ENCODE data around the gene SDC4.

Gene SDC4

GRCh38 chr20:45313943-45314342, 34.3 kb downstream of the SDC4 start:
- H3K27me3 ChIP-seq (replicated peaks; ENCODE audit: insufficient read depth, low read length), result no peaks in the 10 kb centered on the region; the same call in 1 of the 2 replicates
- H3K9me3 ChIP-seq (replicated peaks; ENCODE audit: insufficient read depth, low read length), result no peaks in the 10 kb centered on the region
- H4K20me1 ChIP-seq (ENCODE audit: insufficient read depth, low read length), result no peaks in the 10 kb centered on the region
- peaks cover 4% of the 10 kb centered on the region; the same call in 1 of the 2 replicates for H3K4me1 ChIP-seq (ENCODE audit: low read length)
- no peak for TF ChIP-seq EZH2 (optimal IDR thresholded peaks at IDR 0.05; ENCODE audit: low read depth, low read length)
- no peak for TF ChIP-seq CTCF (IDR thresholded peaks at IDR 0.05; ENCODE audit: low read length)
- no peak for TF ChIP-seq EZH2phosphoT487 (IDR thresholded peaks at IDR 0.05; ENCODE audit: low read length)
- no peaks in the 10 kb centered on the region for H3K36me3 ChIP-seq (replicated peaks; ENCODE audit: insufficient read depth, low read length)
- no peak overlapping the region for H3K27ac ChIP-seq (ENCODE audit: low read length)
- H3K9ac ChIP-seq (ENCODE audit: low read length), result no peak overlapping the region
- H3K4me2 ChIP-seq (ENCODE audit: low read depth, low read length), result no peak overlapping the region
- no peaks in the 10 kb centered on the region for H3K79me2 ChIP-seq (ENCODE audit: low read length)
- H2AFZ ChIP-seq (ENCODE audit: low read length), result no peak overlapping the region
- H3K4me3 ChIP-seq (ENCODE audit: low read length), result no peak overlapping the region
- no peaks in the 10 kb centered on the region for H3K9me2 ChIP-seq (replicated peaks; ENCODE audit: insufficient read depth, low read length)
- no peaks in the 10 kb centered on the region for H3F3A ChIP-seq (ENCODE audit: insufficient read depth, low read length)
- no peak for DNase-seq

- Histone ChIP-seq H4K20me1 (ENCODE audit: insufficient read depth, low read length) (no peaks in the 10 kb centered on the region), H3K4me2 (ENCODE audit: low read depth, low read length) (no peak overlapping the region), H3K27ac (ENCODE audit: low read length) (no peak overlapping the region), H3K9me2 (replicated peaks; ENCODE audit: insufficient read depth, low read length) (no peaks in the 10 kb centered on the region), H3K27me3 (replicated peaks; ENCODE audit: insufficient read depth, low read length) (no peaks in the 10 kb centered on the region; the same call in 1 of the 2 replicates), H3K4me1 (ENCODE audit: low read length) (0 out of 2 replicates have a peak, but pooled peaks cover under 1% of the 10 kb centered on the region), H3K79me2 (ENCODE audit: low read length) (no peaks in the 10 kb centered on the region), H3K9me3 (replicated peaks; ENCODE audit: insufficient read depth, low read length) (no peaks in the 10 kb centered on the region), H3K36me3 (replicated peaks; ENCODE audit: insufficient read depth, low read length) (no peaks in the 10 kb centered on the region), H3K9ac (ENCODE audit: low read length) (no peak overlapping the region), H3F3A (ENCODE audit: insufficient read depth, low read length) (no peaks in the 10 kb centered on the region), H2AFZ (ENCODE audit: low read length) (no peak overlapping the region), H3K4me3 (ENCODE audit: low read length) (no peak overlapping the region)
- DNase-seq, result no peak
- TF ChIP-seq EZH2 (optimal IDR thresholded peaks at IDR 0.05; ENCODE audit: low read depth, low read length) (no peak), CTCF (IDR thresholded peaks at IDR 0.05; ENCODE audit: low read length) (no peak), EZH2phosphoT487 (IDR thresholded peaks at IDR 0.05; ENCODE audit: low read length) (no peak)
Measured at GRCh38 chr20:45313065-45313695, 35.0 kb downstream of the SDC4 start.

DNA sequence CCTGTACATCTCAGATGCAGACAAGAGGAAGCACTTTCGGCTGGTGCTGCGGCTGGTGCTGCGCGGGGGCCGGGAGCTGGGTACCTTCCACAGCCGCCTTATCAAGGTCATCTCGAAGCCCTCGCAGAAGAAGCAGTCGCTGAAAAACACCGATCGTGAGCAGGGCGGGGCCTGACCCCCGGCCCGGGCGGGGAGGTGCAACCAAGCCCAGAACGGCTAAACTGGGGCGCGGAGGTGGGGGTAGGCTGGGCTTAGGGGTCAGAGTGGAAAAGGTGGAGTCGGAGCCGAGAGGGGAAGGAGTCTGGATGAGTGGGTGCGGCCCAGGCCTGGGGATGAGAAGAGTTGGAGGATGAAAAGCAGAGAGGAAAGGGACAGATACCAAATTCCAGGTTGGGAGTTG, 36.0 kb downstream of the SDC4 start:
- Histone ChIP-seq H2AFZ (ENCODE audit: low read length) (no peak overlapping the region), H4K20me1 (ENCODE audit: insufficient read depth, low read length) (no peaks in the 10 kb centered on the region), H3K4me1 (ENCODE audit: low read length) (no peaks in the 10 kb centered on the region), H3K9ac (ENCODE audit: low read length) (no peak overlapping the region), H3K4me2 (ENCODE audit: low read depth, low read length) (no peak overlapping the region), H3K36me3 (replicated peaks; ENCODE audit: insufficient read depth, low read length) (no peaks in the 10 kb centered on the region), H3K79me2 (ENCODE audit: low read length) (no peaks in the 10 kb centered on the region), H3F3A (ENCODE audit: insufficient read depth, low read length) (no peaks in the 10 kb centered on the region), H3K9me2 (replicated peaks; ENCODE audit: insufficient read depth, low read length) (no peaks in the 10 kb centered on the region), H3K27me3 (replicated peaks; ENCODE audit: insufficient read depth, low read length) (no peaks in the 10 kb centered on the region; the same call in 1 of the 2 replicates), H3K9me3 (replicated peaks; ENCODE audit: insufficient read depth, low read length) (no peaks in the 10 kb centered on the region), H3K27ac (ENCODE audit: low read length) (no peak overlapping the region), H3K4me3 (ENCODE audit: low read length) (no peak overlapping the region)
- no peak for DNase-seq
- TF ChIP-seq CTCF (IDR thresholded peaks at IDR 0.05; ENCODE audit: low read length) (no peak), EZH2 (optimal IDR thresholded peaks at IDR 0.05; ENCODE audit: low read depth, low read length) (no peak), EZH2phosphoT487 (IDR thresholded peaks at IDR 0.05; ENCODE audit: low read length) (no peak)
